ENCODE results near the gene STK31.

GRCh38 chr7:23661385-23661784, 48.6 kb upstream of the STK31 start:
- no peak for TF ChIP-seq CTCF (IDR thresholded peaks at IDR 0.05; ENCODE audit: poor library complexity)
- no peak for TF ChIP-seq EZH2 (IDR thresholded peaks at IDR 0.05; ENCODE audit: borderline replicate concordance)
